ENCODE results near the gene HRAS. TPM values are rescaled to one million over a fixed set of nuclear protein-coding genes. Genes with fewer than 3 reads are reported as not detected.
"Not testable (repeated sequence)": the region's sequence is repeated elsewhere in the genome, so short reads cannot be mapped to it uniquely, and the experiment has no call there.

Gene HRAS
- total RNA-seq, 1 donor from 2014 or later = 83.7 TPM

- Histone ChIP-seq H3K27me3 (ENCODE audit: control insufficient read depth, insufficient read depth, low read length) (no peaks in the 10 kb centered on the region), H3K4me3 (ENCODE audit: low read depth, low read length) (peak overlapping the region; percentile 18), H3K36me3 (ENCODE audit: control insufficient read depth, insufficient read depth, low read length) (no peaks in the 10 kb centered on the region)
- TF ChIP-seq CTCF (IDR thresholded peaks at IDR 0.05; ENCODE audit: insufficient read depth, low read length, poor library complexity, severe bottlenecking) = peak; percentile 35
- DNase-seq (ENCODE audit: low read depth) = peak; percentile 81
These were observed 16.7 kb downstream of the HRAS start for GRCh38 chr11:518463-519202.

- not testable (repeated sequence) for H3K4me3 ChIP-seq (ENCODE audit: low read depth, low read length); H3K36me3 ChIP-seq (ENCODE audit: control insufficient read depth, insufficient read depth, low read length)
These were observed 18.3 kb downstream of the HRAS start for GRCh38 chr11:516918-517685.

GRCh38 chr11:516400-516799 lies 19.0 kb downstream of the HRAS start:
- DNase-seq (ENCODE audit: low read depth) = no peak
- Histone ChIP-seq H3K36me3 (ENCODE audit: control insufficient read depth, insufficient read depth, low read length) (no peaks in the 10 kb centered on the region), H3K4me3 (ENCODE audit: low read depth, low read length) (no peak overlapping the region), H3K27me3 (ENCODE audit: control insufficient read depth, insufficient read depth, low read length) (no peaks in the 10 kb centered on the region)
- no peak for TF ChIP-seq CTCF (IDR thresholded peaks at IDR 0.05; ENCODE audit: insufficient read depth, low read length, poor library complexity, severe bottlenecking)

More at GRCh38 chr11:516918-517685, 18.3 kb downstream of the HRAS start:
- not testable (repeated sequence) for H3K27me3 ChIP-seq (ENCODE audit: control insufficient read depth, insufficient read depth, low read length); DNase-seq (ENCODE audit: low read depth)

GRCh38 chr11:515131-515530 lies 20.2 kb downstream of the HRAS start:
- Histone ChIP-seq H3K27me3 (ENCODE audit: control insufficient read depth, insufficient read depth, low read length) (no peaks in the 10 kb centered on the region), H3K36me3 (ENCODE audit: control insufficient read depth, insufficient read depth, low read length) (no peaks in the 10 kb centered on the region), H3K4me3 (ENCODE audit: low read depth, low read length) (no peak overlapping the region)
- TF ChIP-seq CTCF (IDR thresholded peaks at IDR 0.05; ENCODE audit: insufficient read depth, low read length, poor library complexity, severe bottlenecking) = no peak
- no peak for DNase-seq (ENCODE audit: low read depth)

GRCh38 chr11:514606-515005 lies 20.8 kb downstream of the HRAS start:
- TF ChIP-seq CTCF (IDR thresholded peaks at IDR 0.05; ENCODE audit: insufficient read depth, low read length, poor library complexity, severe bottlenecking) = no peak
- no peaks in the 10 kb centered on the region for H3K27me3 ChIP-seq (ENCODE audit: control insufficient read depth, insufficient read depth, low read length)
- H3K4me3 ChIP-seq (ENCODE audit: low read depth, low read length) = no peak overlapping the region
- no peaks in the 10 kb centered on the region for H3K36me3 ChIP-seq (ENCODE audit: control insufficient read depth, insufficient read depth, low read length)
- DNase-seq (ENCODE audit: low read depth) = no peak

GRCh38 chr11:512761-513595 lies 22.4 kb downstream of the HRAS start:
- no peak for TF ChIP-seq CTCF (IDR thresholded peaks at IDR 0.05; ENCODE audit: insufficient read depth, low read length, poor library complexity, severe bottlenecking)
- Histone ChIP-seq H3K27me3 (ENCODE audit: control insufficient read depth, insufficient read depth, low read length) (no peaks in the 10 kb centered on the region), H3K4me3 (ENCODE audit: low read depth, low read length) (no peak overlapping the region), H3K36me3 (ENCODE audit: control insufficient read depth, insufficient read depth, low read length) (no peaks in the 10 kb centered on the region)
- no peak for DNase-seq (ENCODE audit: low read depth)
